NCI-H69 (cell line): Measurements from ENCODE around the gene OLFML2A.
A peak's percentile ranks its signal among the peaks of the same experiment; 100 is the strongest.
"Not testable (repeated sequence)": the region's sequence is repeated elsewhere in the genome, so short reads cannot be mapped to it uniquely, and the experiment has no call there.

Experiments used
- DNase-seq: peaks from one replicate; lab custom pipeline; 2025; lab: John Stamatoyannopoulos, UW

OLFML2A gene

DNA sequence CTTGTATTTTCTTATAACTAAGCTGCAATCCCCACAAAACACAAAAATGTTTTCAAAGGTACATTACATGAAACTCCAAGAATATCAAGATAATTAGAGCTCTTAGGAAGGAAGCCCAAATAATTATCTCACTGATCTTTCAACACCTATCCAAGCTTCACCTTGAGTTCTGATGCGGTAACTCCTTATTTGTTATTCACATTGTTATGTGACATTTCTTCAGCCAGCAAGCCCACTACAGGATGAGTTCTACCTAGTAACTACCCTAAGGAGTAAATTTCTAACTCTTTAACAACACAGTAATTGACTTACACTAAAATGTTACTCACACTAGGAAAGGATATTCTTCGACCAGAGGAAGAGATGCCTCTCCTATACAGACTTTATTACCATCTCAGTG, 15.7 kb upstream of the OLFML2A start:
- DNase-seq, result no peak

GRCh38 chr9:124761710-124762109, 15.2 kb upstream of the OLFML2A start:
- DNase-seq, result no peak

GRCh38 chr9:124762633-124763032, 14.3 kb upstream of the OLFML2A start:
- DNase-seq, result no peak

GRCh38 chr9:124764774-124765438, 12.0 kb upstream of the OLFML2A start:
- peak; percentile 45 for DNase-seq

GRCh38 chr9:124765439-124765835, 11.5 kb upstream of the OLFML2A start:
- no peak for DNase-seq

DNA sequence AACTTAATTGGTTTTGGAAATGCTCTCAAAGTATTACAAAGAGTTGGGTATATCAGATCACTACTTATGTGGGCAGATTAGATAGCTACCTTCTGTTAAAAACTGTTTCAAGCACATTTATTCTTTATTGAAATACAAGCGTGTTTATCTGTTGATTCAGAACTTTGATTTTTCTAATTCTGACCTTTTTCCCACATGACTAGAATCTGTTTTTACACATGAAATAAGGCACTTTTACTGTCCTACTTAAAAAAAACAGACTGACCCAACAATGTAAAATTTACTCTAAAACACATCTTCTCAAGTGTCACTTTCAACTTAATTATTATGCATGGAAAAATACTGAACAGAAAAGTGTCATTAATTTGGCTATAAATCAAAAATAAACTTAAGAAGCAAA, 10.6 kb upstream of the OLFML2A start:
- DNase-seq, result no peak

- no peak for DNase-seq
Measured at GRCh38 chr9:124766815-124767554, 9.9 kb upstream of the OLFML2A start.

DNA sequence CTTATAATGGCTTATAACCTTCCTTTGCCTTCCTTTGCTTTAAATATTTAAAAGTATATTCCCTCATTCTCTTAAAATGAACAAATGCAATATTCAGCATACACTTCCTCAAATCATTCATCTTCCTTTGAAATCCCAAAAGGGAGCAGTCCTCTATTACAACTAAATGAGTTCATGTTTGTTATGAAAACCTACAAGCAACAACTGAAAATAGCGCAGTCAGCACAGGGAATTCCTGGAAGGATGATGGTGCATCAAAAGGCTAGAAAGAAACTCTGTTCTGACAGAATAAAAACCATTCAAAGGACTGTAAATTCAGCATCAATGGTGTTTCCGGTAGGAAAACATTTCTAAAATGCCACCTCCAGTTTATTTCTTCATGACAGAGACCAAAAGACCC, 9.1 kb upstream of the OLFML2A start:
- peak; percentile 28 for DNase-seq

DNA sequence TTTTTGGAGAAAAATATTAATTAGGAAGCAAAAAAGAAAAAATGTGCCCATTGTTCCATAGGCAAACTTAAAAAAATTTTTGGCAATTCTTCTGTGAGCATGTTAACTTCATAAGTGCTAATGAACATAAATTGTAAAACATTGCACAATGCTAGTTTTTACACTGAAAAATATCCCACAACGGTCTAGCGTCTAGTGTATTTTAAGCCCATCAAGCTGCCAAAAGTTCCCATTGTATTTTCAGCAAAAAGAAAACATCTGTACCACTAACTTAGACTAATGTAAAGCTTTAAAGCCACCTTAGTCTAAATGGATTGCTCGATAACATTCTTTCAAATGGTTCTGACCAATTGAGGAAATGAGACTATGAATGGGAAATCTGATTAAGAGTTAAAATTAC, 8.6 kb upstream of the OLFML2A start:
- DNase-seq, result no peak

- peak; percentile 45 for DNase-seq
Measured at GRCh38 chr9:124768750-124769548, 8.0 kb upstream of the OLFML2A start.

- DNase-seq, result peak; percentile 78
Measured at GRCh38 chr9:124769549-124770358, 7.2 kb upstream of the OLFML2A start.

DNA sequence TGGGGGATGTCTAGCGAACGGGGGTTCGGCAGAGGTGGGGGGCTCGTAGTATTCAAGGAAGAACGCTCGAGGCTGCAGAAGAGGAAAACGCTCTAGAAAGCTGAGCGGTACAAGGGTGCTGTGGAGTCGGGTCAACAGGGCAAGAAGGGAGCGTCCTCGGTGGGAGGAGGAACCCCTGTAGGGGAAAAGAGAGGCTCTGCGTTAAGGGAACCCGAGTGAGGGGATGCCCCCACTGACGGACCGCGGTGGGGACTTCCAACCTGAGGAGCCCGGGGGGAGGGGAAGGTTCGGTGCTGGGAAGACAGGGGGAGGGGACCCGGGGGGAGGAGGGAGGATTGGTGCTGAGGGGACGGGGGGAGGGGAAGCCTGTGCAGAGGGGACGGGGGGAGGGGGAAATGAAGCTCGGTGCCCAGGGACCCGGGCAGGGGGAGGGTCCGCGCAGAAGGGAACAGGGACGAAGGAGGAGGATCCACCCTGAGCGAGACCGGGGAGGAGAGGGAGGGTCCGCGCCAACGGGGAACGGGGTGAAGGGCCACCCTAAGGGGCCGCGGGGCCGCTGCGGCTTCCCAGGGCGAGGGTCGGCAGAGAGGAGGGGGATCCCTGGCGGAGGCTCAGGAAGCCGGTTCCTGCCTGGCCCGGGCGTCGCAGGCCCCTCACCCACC, 6.4 kb upstream of the OLFML2A start:
- peak; percentile 70 for DNase-seq

- DNase-seq, result peak; percentile 98
Measured at GRCh38 chr9:124771021-124771866, 5.7 kb upstream of the OLFML2A start, which contains the start of gene NR6A1. Gene NR6A1, minus strand, starts transcription at chr9:124771311.

DNA sequence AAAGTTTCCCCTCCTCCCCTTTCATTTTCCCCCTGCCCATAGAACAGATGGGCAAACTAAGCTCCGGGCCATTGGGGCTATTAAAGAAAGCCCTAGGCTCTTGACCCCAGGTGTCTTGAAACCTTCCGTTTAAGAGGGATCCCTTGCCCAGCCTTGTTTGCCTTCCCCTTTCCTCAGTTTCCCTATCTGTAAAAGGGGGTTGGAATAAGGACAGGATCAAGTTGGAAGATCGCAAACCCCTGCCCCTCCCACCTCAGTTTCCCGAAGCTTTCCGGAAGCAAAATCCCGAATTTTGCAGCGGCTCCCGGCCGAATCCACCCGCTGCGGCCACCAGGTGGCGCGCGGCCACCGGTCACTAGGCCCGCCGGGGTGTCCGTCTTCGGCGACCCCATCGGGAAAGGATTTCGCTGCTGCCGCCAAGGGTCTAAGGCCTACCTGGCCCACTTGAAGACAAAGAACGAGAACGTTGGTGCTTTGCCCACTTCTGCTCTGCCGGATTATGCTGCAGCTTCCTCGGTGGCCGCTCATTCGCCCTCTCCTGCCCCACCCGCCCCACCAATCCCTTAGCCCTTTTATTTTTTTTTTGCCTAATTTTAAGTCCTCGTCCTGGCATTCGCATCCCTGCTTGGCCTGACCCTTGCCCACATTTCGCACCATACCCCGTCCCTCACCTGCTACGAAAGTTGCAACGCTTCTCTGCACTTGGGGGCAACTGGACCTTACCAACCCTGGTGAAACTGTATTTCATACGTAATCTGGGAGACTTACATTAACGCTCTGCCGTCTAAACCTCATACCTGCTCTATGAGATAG, 4.9 kb upstream of the OLFML2A start:
- DNase-seq, result peak; percentile 87

DNA sequence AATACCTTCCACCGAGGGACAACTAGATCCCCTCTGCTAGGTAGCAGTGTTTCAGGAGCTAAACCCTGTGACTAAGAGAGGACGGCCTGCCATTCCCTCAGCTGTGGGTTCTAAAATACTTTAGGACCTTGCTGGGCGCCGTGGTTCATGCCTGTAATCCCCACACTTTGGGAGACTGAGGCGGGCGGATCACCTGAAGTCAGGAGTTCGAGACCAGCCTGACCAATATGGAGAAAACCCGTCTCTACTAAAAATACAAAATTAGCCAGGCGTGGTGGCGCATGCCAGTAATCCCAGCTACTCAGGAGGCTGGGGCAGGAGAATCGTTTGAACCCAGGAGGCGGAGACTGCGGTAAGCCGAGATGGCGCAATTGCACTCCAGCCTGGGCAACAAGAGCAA, 4.1 kb upstream of the OLFML2A start:
- DNase-seq, result not testable (repeated sequence)

DNA sequence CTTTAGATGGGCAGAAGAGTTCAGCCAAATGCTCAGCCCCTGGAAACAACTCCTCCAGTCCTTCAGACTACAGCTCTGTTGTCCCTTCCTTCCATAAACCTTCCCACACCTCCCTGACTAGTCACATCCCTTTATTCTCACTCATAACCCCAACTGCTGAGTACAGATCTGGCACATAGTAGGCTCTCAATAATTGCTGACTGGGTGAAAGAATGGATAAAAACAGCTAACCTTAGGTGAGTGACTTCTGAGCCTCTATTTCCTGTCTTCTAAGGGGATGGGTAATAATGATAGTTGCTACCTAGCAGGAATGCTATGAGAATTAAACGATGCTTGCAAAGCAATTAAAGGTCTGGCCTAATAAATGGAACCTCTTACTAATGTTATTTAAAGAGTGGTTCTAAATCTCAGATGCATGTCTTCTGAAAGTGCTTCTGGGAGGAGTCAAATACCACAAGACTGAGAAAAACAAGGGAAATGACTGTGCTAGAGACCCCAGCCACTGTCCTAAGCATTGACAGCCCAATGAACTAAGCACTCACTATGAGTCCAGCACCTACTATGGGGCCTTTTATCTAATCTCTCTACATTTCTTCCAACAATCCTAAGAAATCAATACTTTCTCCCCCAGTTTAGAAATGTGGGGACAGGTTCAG, 3.3 kb upstream of the OLFML2A start:
- DNase-seq, result no peak

GRCh38 chr9:124774129-124774978, 2.6 kb upstream of the OLFML2A start:
- DNase-seq, result peak; percentile 80

GRCh38 chr9:124776618-124776953, 347 bp upstream of the OLFML2A start:
- DNase-seq, result peak; percentile 52
